Embryonic facial prominence (tissue), 1 donor: ENCODE measurements around the gene KATNB1.
"Not testable (repeated sequence)": the region's sequence is repeated elsewhere in the genome, so short reads cannot be mapped to it uniquely, and the experiment has no call there.

ENCODE experiments used
- DNase-seq: peaks from one replicate; pipeline ENCODE4 v3.0.0-alpha.2; 2016; ENCODE audit errors: extremely low spot score

KATNB1 gene

GRCh38 chr16:57791195-57791892, 55.8 kb downstream of the KATNB1 start:
- DNase-seq: no peak

GRCh38 chr16:57791893-57792461, 56.4 kb downstream of the KATNB1 start:
- DNase-seq: no peak

GRCh38 chr16:57794849-57795430, 59.4 kb downstream of the KATNB1 start:
- DNase-seq: no peak

- no peak for DNase-seq
Observed at GRCh38 chr16:57795431-57795878, 59.9 kb downstream of the KATNB1 start.

GRCh38 chr16:57796014-57796413, 60.4 kb downstream of the KATNB1 start:
- DNase-seq: not testable (repeated sequence)

- DNase-seq: no peak
Observed at GRCh38 chr16:57797216-57797525, 61.6 kb downstream of the KATNB1 start.

GRCh38 chr16:57797526-57798266, 62.1 kb downstream of the KATNB1 start:
- peak; percentile 39 for DNase-seq

- DNase-seq: no peak
Observed at GRCh38 chr16:57798267-57798810, 62.8 kb downstream of the KATNB1 start.

- DNase-seq: no peak
Observed at GRCh38 chr16:57798953-57799599, 63.5 kb downstream of the KATNB1 start.

- no peak for DNase-seq
Observed at GRCh38 chr16:57799600-57800199, 64.1 kb downstream of the KATNB1 start.

GRCh38 chr16:57800200-57801097, 64.9 kb downstream of the KATNB1 start:
- DNase-seq: no peak

- DNase-seq: no peak
Observed at GRCh38 chr16:57801098-57801808, 65.7 kb downstream of the KATNB1 start.

GRCh38 chr16:57801809-57802340, 66.3 kb downstream of the KATNB1 start:
- DNase-seq: no peak

GRCh38 chr16:57802341-57803133, 67.0 kb downstream of the KATNB1 start, which contains the start of gene KIFC3:
KIFC3 (minus strand) TSS chr16:57802491; CDS start chr16:57798243, 4,248 bp downstream.
- peak; percentile 66 for DNase-seq

GRCh38 chr16:57803134-57803990, 67.8 kb downstream of the KATNB1 start:
- DNase-seq: no peak

GRCh38 chr16:57804111-57804837, 68.7 kb downstream of the KATNB1 start:
- no peak for DNase-seq

GRCh38 chr16:57805176-57805575, 69.6 kb downstream of the KATNB1 start:
- no peak for DNase-seq
